SK-N-SH treated with all-trans-retinoic acid at 6 μM for 48 hours (cell line): ENCODE data around the gene CGN.
A peak's percentile ranks its signal among the peaks of the same experiment; 100 is the strongest.

Source experiments
- ATAC-seq: fragments of 200-7000 bp; cut with Tn5 transposase; 3 replicates; pipeline ENCODE4 v1.9.1; 2020; ENCODE audit warnings: mild to moderate bottlenecking, moderate library complexity
- BACH2 ChIP-seq: fragments of 250-450 bp; sonication (Bioruptor Pico); IDR thresholded peaks from 2 replicates; pipeline ENCODE4 v1.9.0; 2021; ENCODE audit warnings: mild to moderate bottlenecking, borderline replicate concordance
- CREB5 ChIP-seq: fragments of 250-450 bp; sonication (Bioruptor Pico); IDR thresholded peaks from 2 replicates; pipeline ENCODE4 v1.5.1; 2020; ENCODE audit warnings: low read depth, mild to moderate bottlenecking, moderate library complexity
- CSRNP3 ChIP-seq: fragments of 250-450 bp; sonication (Bioruptor Pico); IDR thresholded peaks from 2 replicates; pipeline ENCODE4 v1.5.1; 2021; ENCODE audit warnings: mild to moderate bottlenecking, moderate library complexity
- ESRRG ChIP-seq: fragments of 250-450 bp; sonication (Bioruptor Pico); IDR thresholded peaks from 2 replicates; pipeline ENCODE4 v1.6.1; 2021; ENCODE audit warnings: mild to moderate bottlenecking
- GLIS3 ChIP-seq: fragments of 250-450 bp; sonication (Bioruptor Pico); IDR thresholded peaks from 2 replicates; pipeline ENCODE4 v1.5.0; 2020; ENCODE audit warnings: mild to moderate bottlenecking, moderate library complexity
- ISL1 ChIP-seq: fragments of 250-450 bp; sonication (Bioruptor Pico); IDR thresholded peaks from 2 replicates; pipeline ENCODE4 v2.1.2; 2022; ENCODE audit warnings: mild to moderate bottlenecking, moderate library complexity
- OSR1 ChIP-seq: fragments of 250-450 bp; sonication (Bioruptor Pico); IDR thresholded peaks from 2 replicates; pipeline ENCODE4 v1.8.0; 2022; ENCODE audit warnings: moderate library complexity, mild to moderate bottlenecking, inconsistent platforms
- PATZ1 ChIP-seq: fragments of 250-450 bp; sonication (Bioruptor Pico); IDR thresholded peaks from 2 replicates; pipeline ENCODE4 v1.8.0; 2020; ENCODE audit warnings: mild to moderate bottlenecking, moderate library complexity, borderline replicate concordance
- POU6F1 ChIP-seq: fragments of 250-450 bp; sonication (Bioruptor Pico); IDR thresholded peaks from 2 replicates; pipeline ENCODE4 v1.8.0; 2021; ENCODE audit warnings: low read depth, mild to moderate bottlenecking, moderate library complexity, borderline replicate concordance
- PPARA ChIP-seq: fragments of 250-450 bp; sonication (Bioruptor Pico); IDR thresholded peaks from 2 replicates; pipeline ENCODE4 v1.5.0; 2020; ENCODE audit warnings: mild to moderate bottlenecking, borderline replicate concordance
- RARB ChIP-seq: fragments of 250-450 bp; sonication (Bioruptor Pico); IDR thresholded peaks from 2 replicates; pipeline ENCODE4 v1.8.0; 2021; ENCODE audit warnings: mild to moderate bottlenecking, moderate library complexity
- SNAI2 ChIP-seq: fragments of 250-450 bp; sonication (Bioruptor Pico); IDR thresholded peaks from 2 replicates; pipeline ENCODE4 v1.5.0; 2020; ENCODE audit warnings: mild to moderate bottlenecking, moderate library complexity
- TCF4 ChIP-seq: fragments of 250-450 bp; sonication (Bioruptor Pico); IDR thresholded peaks from 2 replicates; pipeline ENCODE4 v1.8.0; 2021; ENCODE audit warnings: mild to moderate bottlenecking, moderate library complexity, borderline replicate concordance
- TOX ChIP-seq: fragments of 250-450 bp; sonication (Bioruptor Pico); IDR thresholded peaks from 2 replicates; pipeline ENCODE4 v1.8.0; 2021; ENCODE audit warnings: mild to moderate bottlenecking, moderate library complexity, borderline replicate concordance
- TSHZ2 ChIP-seq: fragments of 250-450 bp; sonication (Bioruptor Pico); IDR thresholded peaks from 2 replicates; pipeline ENCODE4 v1.5.0; 2020; ENCODE audit warnings: mild to moderate bottlenecking, moderate library complexity
- ZC3H10 ChIP-seq: fragments of 250-450 bp; sonication (Bioruptor Pico); IDR thresholded peaks from 2 replicates; pipeline ENCODE4 v1.5.1; 2021; ENCODE audit warnings: mild to moderate bottlenecking, moderate library complexity
- ZFP3 ChIP-seq: fragments of 250-450 bp; sonication (Bioruptor Pico); IDR thresholded peaks from 2 replicates; pipeline ENCODE4 v1.5.0; 2020; ENCODE audit warnings: mild to moderate bottlenecking, moderate library complexity
- ZFP30 ChIP-seq: fragments of 450-650 bp; formaldehyde crosslinking; IDR thresholded peaks from 2 replicates; pipeline ENCODE4 v1.5.0; 2022; ENCODE audit warnings: mild to moderate bottlenecking, moderate library complexity
- ZNF565 ChIP-seq: fragments of 450-650 bp; formaldehyde crosslinking; conservative IDR thresholded peaks from 2 replicates; pipeline ENCODE4 v1.5.0; 2020; ENCODE audit warnings: low read depth, mild to moderate bottlenecking, moderate library complexity
- ZNF70 ChIP-seq: fragments of 450-650 bp; formaldehyde crosslinking; IDR thresholded peaks from 2 replicates; pipeline ENCODE4 v1.5.0; 2020; ENCODE audit warnings: mild to moderate bottlenecking, moderate library complexity
- ZNF8 ChIP-seq: fragments of 450-650 bp; formaldehyde crosslinking; IDR thresholded peaks from 2 replicates; pipeline ENCODE4 v1.5.0; 2020; ENCODE audit warnings: mild to moderate bottlenecking, moderate library complexity

The CGN gene

GRCh38 chr1:151549199-151549598 lies 38.0 kb downstream of the CGN start:
- TF ChIP-seq ZNF70 (CRISPR knock-in tag), result no peak
- TF ChIP-seq TOX, result no peak
- TF ChIP-seq ZC3H10 (CRISPR knock-in tag), result no peak
- no peak for TF ChIP-seq ZFP3 (CRISPR knock-in tag)
- TF ChIP-seq PPARA (CRISPR knock-in tag), result no peak
- no peak for TF ChIP-seq ZFP30 (CRISPR knock-in tag)
- peak; percentile 1; the same call in 2 of the 3 replicates for ATAC-seq

GRCh38 chr1:151553659-151554058 lies 42.5 kb downstream of the CGN start:
- TF ChIP-seq BACH2 (CRISPR knock-in tag), result no peak
- no peak for TF ChIP-seq OSR1
- no peak for TF ChIP-seq ZC3H10 (CRISPR knock-in tag)
- no peak for TF ChIP-seq TCF4 (CRISPR knock-in tag)
- TF ChIP-seq PPARA (CRISPR knock-in tag), result no peak
- no peak for TF ChIP-seq ESRRG (CRISPR knock-in tag)
- TF ChIP-seq ZNF565 (CRISPR knock-in tag), result no peak
- TF ChIP-seq CSRNP3 (CRISPR knock-in tag), result no peak
- TF ChIP-seq ZFP3 (CRISPR knock-in tag), result no peak
- no peak for TF ChIP-seq ZNF70 (CRISPR knock-in tag)
- no peak for TF ChIP-seq ZNF8 (CRISPR knock-in tag)
- no peak for TF ChIP-seq GLIS3 (CRISPR knock-in tag)
- no peak for TF ChIP-seq PATZ1 (CRISPR knock-in tag)
- TF ChIP-seq SNAI2 (CRISPR knock-in tag), result no peak
- peak; percentile 8; the same call in 1 of the 3 replicates for ATAC-seq

- TF ChIP-seq PPARA (CRISPR knock-in tag) (no peak), ZNF8 (CRISPR knock-in tag) (peak; percentile 69)
- ATAC-seq, result no peak
Observed at GRCh38 chr1:151556052-151556451, 44.9 kb downstream of the CGN start.

- TF ChIP-seq SNAI2 (CRISPR knock-in tag), result no peak
- TF ChIP-seq POU6F1 (CRISPR knock-in tag), result no peak
- TF ChIP-seq ZNF565 (CRISPR knock-in tag), result no peak
- TF ChIP-seq RARB (CRISPR knock-in tag), result no peak
- TF ChIP-seq ISL1 (CRISPR knock-in tag), result no peak
- TF ChIP-seq ZC3H10 (CRISPR knock-in tag), result no peak
- TF ChIP-seq ZFP3 (CRISPR knock-in tag), result no peak
- TF ChIP-seq OSR1, result no peak
- TF ChIP-seq CREB5 (CRISPR knock-in tag), result no peak
- no peak for TF ChIP-seq TSHZ2 (CRISPR knock-in tag)
- TF ChIP-seq ESRRG (CRISPR knock-in tag), result no peak
- no peak for TF ChIP-seq TOX
Observed at GRCh38 chr1:151562661-151563060, 51.5 kb downstream of the CGN start.

More at GRCh38 chr1:151562661-151563060, 51.5 kb downstream of the CGN start:
- ATAC-seq, result peak; percentile 45
